GM21528 (cell line): ENCODE results near the gene MTMR4.
"Not testable (repeated sequence)": the region's sequence is repeated elsewhere in the genome, so short reads cannot be mapped to it uniquely, and the experiment has no call there.

Experiments used
- ATAC-seq: cut with Tn5 transposase; IDR thresholded peaks from one replicate; pipeline ENCODE4 v1.9.1; 2021; ENCODE audit warnings: mild to moderate bottlenecking, moderate library complexity; ENCODE audit not compliant: unreplicated experiment, low FRiP score

The MTMR4 gene

DNA sequence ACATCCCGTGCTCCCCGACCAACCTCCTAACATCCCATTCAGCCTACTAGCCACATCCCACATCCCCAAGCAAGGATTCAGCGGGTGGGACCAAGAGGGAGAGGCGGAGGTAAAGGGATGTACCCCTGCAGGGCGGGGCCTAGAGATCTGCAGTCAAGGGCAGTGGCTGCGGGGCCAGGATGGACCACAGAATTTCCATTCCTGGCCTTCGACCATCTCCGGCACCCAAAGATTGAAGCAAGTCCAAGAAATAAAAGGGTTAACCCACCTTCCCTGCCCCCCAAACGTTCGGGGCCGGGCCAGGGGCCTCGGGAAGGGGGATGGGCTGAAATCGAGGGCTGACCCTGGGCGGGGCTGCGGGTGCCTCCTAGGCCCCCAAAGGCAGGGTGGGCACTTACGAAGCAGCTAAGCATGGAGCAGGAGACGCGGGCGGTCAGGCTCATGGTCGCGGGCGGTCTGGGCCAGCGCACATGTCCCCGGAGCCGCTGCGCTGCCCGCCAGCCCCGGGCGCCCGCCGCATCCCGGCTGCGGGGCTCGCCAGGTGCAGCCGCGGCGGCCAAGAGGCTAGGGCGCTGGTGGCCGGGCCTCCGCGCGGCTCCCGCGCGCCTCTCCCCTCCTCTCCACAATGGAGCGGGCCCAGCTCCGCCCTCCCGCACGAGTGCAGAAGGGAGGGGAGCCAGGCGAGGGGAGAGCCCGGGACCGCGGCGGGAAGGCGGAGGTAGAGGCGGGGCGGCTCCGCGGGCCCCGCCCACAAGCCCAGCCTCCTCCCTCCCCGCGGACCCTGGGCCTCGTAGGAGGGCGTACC, at the start of gene MTMR4:
TSS of gene MTMR4 (minus strand) at position 674 of the 805 bp plus-strand sequence. CDS start at position 443, 231 bp downstream.
- no peak for ATAC-seq

DNA sequence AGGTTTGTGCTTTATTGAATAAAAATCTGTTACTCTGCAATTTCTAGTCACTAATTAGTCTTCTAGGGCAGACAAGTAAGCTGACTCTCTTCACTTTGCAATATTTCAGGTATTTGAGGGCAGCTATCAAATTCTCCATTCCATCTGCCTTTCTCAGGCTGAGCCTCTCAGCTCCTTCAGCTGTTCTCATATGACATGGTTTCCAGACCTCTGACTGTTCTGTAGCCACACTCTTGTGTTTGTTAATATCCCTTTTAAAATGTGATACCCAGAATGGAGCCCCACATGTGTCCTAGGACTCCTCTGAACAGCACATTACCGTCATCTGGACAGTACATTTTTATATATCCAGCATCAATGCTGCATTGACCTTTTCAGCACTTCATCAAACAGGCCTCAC, 46.1 kb upstream of the MTMR4 start:
- no peak for ATAC-seq

- no peak for ATAC-seq
Observed at GRCh38 chr17:58557981-58558380, 43.5 kb upstream of the MTMR4 start.

DNA sequence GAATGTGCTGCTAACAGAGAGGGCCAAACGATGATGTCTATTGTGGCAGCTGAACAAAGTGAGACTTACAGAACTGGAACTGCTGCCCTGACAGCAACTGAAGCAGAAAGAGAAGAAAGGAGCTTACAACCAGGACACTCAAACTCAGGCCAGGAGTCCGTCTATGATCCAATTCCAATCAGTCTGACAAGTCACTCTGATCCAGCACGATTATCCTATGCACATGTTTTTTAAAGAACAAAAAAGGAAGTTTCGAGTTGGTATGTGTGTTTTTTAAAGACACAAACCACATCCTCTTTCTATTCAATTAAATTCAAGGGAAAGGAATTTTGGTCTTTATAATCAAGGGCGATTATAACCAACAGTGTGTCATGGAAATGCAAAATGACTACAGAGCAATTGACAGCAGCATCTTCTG, 42.4 kb upstream of the MTMR4 start:
- ATAC-seq: no peak

DNA sequence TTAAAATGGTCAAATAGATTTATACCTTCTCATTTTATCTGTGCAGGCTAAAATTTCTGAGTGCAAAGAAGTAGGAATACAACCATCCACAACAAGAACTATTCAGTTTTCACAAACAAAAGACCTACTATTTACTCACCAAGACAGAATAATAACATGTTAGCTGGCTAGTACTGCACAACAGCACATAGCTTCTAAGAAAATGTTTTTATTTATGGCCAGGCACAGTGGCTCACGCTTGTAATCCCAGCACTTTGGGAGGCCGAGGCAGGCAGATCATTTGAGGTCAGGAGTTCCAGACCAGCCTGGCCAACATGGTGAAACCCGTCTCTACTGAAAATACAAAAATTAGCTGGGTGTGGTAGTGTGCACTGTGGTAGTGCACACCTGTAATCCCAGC, 40.7 kb upstream of the MTMR4 start:
- not testable (repeated sequence) for ATAC-seq

GRCh38 chr17:58541249-58541648, 26.8 kb upstream of the MTMR4 start:
- no peak for ATAC-seq

- ATAC-seq: no peak
Observed at GRCh38 chr17:58539698-58540097, 25.3 kb upstream of the MTMR4 start.

DNA sequence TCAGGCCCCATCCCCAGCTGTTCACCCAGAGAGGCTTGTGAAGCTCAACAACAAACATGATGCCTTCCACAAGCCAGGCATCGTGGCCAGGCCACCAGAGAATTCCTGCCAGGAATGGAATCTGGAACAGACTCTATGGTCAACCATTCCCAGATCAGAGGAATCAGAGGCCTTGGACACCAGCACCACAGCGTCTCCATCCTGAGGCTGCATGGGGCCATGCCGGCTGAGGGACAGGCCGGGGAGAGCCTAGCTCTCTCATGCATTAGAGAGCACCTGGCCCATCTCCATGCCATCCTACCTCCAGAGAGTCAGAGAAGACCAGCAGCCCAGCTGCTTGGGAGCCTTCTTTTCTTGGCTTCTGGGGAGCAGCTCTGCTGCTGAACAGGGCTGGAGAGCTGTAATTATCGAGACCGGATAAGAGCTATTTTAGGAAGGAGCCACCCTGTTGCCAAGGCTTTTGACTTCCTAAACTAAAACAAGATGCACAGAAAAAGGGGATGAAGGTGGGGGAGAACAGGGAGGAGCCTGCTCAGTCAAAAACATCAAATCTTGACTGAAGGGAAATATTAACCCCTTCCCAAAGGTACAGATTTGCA, 24.5 kb upstream of the MTMR4 start:
- ATAC-seq: no peak

DNA sequence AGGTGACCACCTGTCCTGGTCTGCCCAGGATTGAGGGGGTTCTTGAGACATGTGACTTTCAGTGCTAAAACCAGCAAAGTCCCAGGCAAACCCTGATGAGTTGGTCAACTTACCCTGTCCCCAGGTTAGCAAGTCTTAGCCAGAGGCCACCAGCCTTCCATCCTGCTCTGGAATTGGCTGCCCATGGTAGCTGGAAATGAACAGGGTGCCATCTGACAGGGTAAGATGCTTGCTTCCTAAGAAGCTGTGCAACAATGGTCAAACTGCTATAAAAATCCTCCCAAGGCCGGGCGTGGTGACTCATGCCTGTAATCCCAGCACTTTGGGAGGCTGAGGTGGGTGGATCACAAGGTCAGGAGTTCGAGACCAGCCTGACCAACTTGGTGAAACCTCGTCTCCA, 22.8 kb upstream of the MTMR4 start:
- no peak for ATAC-seq

DNA sequence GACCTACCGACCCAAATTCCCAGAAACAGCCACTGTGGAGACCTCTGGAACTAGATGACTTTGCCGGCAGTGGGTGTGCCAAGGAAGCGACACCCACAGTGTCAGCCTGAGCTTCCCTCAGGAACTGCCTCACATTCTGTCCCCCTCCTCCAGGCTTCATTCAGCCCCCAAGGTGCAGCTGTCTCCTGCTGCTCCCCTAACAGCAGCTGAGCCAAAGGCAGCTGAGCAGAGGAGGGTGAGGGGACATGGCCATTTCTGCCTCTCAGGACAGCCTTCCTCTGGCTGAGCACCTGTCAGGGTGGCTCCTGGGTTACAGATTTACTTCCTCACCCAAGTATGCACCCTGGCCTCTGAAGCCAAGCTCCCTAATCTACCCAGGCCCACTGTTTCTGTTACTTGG, 22.1 kb upstream of the MTMR4 start:
- ATAC-seq: no peak

DNA sequence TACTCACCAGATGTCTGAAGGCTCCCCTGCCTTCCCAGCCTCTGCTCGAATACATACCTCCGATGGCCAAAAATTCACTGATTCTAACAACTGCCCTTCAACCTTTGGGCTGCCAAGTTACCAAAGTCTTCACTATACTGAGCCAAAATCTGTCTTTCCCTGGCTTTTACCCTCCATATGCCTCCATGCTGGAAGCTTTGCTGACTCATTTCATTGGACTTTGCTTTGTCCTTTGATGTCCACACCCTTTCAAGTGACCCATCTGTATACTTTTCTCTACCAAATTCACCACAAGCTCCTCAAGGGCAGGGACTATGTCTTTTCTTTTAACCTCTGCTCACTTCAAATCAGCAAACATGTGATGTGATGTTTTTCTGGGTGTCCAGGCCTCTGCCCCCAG, 21.0 kb upstream of the MTMR4 start:
- no peak for ATAC-seq

DNA sequence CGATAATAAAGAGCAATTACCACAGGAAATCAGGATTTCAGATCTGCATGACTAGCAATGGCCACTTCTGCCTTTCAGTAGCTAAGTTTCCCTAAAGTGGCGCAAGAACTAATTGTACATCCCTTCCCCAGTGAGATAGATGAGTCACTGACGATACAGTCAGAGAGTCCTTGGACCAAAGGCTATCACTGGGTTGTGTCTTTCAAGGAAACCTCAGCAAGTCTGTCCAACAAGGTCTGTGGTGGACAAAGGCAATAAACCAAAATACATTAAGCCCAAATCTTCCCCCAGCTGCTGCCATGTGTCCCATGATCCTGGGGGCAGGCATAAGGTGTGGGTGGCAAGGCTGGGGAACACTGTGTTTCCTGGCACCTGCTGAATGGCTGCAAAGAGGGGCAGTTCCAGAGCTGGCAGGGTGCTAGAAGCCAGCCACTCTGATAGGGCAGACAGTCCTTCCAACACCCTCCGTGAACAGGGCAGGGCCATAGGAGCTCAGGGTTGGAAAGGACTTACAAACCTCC, 20.5 kb upstream of the MTMR4 start:
- no peak for ATAC-seq

GRCh38 chr17:58534331-58534730, 19.9 kb upstream of the MTMR4 start:
- ATAC-seq: no peak

GRCh38 chr17:58533616-58534188, 19.3 kb upstream of the MTMR4 start:
- ATAC-seq: no peak

- no peak for ATAC-seq
Observed at GRCh38 chr17:58532555-58532951, 18.1 kb upstream of the MTMR4 start.

DNA sequence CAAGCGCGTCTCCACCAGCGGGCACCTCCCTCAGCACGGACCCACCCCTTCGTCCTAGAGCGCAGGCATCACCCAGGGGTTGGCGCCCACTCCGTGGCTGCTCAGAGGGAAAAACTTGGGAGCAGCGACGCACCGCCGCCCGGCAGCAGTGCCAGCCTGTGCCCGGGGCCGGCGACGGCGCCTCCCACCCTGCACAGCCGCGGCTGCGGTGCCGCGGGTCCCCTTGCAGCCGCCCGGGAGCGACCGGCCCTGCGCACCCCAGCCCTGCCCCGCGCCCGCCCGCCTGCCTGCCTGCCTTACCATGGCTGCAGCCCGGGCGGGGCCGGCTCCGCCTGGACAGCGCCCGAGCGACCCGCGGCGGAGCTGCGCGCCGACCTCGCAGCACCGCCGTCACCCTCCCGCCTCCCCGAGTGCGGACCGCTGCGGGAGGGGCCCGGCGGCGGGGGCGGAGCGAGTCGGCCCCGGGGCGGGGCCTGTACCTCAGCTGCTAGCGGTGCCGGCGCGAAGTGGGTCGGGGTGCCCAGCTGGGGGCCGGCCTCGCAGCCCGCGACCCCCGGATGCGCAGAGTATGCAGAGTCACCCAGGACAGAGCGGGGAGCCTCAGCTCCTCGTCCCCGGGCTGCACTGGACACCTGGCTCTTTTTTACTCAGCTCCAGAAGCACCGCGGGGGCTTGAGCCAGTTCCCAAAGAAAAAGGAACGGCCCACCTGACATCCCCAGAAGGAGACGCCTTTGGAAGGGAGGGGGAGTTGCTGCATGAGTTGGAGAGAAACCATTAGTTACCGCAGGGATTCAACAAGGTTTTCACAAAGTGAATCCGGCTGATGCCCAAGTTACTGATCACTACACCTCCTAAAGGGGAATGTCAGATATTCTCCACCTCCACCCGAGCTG, 17.5 kb upstream of the MTMR4 start:
- ATAC-seq: no peak

DNA sequence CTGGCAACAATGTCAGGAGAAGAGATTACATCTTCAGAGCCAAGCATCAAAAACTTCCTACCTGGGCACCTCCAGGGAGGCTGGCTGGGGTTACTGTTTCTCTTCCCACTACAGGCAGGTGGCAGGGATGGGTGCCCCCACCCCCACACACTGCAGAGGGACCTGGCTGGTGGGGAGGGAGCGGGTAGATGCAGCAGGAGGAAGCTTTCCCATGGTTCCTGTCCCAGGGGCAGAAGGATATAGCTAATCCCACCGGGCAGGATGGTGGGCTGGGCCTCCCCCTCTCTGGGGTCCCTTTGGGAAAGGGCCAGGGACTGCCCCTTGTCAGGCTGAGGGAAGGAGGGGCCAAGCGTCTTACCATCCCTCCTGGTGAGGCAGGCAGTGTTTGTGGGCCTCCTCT, 16.7 kb upstream of the MTMR4 start:
- ATAC-seq: no peak

GRCh38 chr17:58530655-58531054, 16.2 kb upstream of the MTMR4 start:
- no peak for ATAC-seq

GRCh38 chr17:58529275-58529674, 14.8 kb upstream of the MTMR4 start:
- no peak for ATAC-seq

DNA sequence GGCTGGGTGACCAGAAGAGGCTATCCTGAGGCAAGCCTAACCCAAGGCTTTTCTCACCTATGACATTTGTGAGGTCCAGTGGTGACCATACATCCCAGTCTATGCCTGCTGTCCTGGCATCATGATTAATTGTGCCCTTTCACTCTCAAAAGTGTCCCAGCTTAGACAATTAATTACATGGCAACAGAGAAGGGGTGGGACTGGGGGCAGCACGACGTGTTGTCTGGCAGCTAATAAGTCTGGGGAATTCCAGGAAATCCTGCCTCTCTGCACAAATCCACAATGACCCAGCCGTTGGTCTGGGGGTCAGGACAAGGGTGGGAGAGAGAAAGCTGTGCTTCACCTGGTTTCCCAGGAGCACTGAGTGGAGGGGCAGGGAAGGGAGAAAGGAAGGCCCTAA, 14.0 kb upstream of the MTMR4 start:
- ATAC-seq: no peak

DNA sequence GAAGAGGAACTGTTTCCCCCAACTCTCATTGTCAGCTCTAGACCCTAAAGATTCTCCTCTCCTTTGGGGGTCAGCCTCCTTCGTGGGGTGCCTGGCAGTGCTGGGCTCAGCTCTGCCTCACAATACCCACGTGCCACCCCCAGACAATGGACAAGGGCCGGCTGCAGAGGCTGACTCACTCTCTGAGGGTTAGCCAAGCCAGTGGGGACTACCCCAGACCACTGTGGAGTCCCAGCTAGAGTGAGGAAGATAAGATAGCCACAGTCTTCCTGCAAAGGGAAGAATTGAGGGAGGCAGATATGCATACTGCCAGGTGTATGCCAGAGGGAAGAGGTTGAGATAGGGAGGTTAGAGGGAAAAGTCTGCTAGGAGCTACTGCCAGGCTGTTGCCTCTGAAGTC, 13.5 kb upstream of the MTMR4 start:
- ATAC-seq: no peak
